Ramos (cell line): Measurements from ENCODE around the gene KLK4.
"Not testable (repeated sequence)": the region's sequence is repeated elsewhere in the genome, so short reads cannot be mapped to it uniquely, and the experiment has no call there.

Experiments used
- in situ Hi-C: fragments of 300-500 bp; cut with MboI; formaldehyde crosslinking; loops from one replicate; pipeline ENCODE4 v1.14.3; 2022; ENCODE audit warnings: low sequenced_read_pairs; ENCODE audit not compliant: unreplicated experiment

KLK4 gene

GRCh38 chr19:50921426-50922316 is 10.5 kb upstream of the KLK4 start:
- in situ Hi-C loops = no loop called here

DNA sequence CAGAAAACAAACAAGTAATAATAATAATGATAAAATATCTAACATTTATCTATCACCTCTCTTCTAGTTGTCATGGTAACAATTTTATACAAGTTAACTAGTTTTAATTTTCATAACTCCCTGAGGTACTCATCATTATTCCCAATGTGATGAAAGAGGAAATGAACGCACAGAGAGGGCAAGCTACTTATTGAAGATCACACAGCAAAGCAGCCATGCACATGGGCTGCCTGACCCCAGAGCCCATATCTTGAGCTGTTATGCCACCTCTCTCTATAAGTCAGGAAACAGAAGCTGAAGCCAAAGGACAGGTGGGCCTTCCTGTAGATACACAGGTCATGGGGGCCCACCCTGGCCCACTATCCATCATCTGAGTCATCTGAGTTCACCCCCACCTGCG is 4.9 kb upstream of the KLK4 start:
- in situ Hi-C loops = no loop called here

DNA sequence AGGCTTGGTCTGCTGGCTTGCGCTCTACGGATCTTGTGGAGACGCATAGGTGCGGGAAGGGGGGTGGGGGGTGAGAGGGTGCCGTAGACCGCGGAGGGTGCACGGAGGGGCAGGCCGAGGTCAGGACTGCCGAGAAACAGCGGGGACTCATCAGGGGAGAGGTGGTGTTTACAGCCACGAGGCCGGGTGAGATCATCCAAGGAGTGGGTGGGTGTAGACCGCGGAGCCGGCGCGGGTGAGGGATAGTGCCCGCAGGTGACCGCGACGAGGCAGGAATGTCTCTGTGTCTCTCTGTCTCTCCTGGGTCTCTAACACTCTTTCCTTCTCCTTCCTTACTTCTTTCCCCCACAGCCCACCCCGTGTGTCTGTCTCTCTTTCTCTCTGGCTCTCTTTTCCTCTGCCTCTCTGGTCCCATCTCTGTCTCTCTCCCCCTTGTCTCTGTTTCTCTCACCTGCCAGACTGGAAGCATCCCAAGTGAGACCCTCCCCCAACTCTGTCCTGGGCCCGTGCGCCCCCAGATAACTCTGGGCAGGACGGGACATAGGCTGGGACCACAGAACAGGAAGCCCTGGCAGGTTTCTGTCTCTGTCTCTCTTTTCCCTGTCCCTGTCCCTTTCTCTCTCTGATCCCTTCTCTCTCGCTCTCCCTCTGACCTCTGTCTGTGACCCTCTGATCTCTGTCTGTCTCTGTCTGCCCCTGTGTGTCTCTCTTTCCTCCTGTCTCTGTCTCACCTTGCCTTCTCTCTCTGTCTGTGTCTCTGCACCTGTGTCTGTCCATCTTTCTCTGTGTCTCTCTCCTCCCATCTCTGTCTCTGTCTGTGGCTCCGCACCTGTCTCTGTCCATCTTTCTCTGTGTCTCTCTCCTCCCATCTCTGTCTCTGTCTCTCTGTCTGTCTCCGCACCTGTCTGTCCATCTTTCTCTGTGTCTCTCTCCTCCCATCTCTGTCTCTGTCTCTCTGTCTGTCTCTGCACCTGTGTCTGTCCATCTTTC is 1.8 kb upstream of the KLK4 start:
- in situ Hi-C loops = no loop called here

DNA sequence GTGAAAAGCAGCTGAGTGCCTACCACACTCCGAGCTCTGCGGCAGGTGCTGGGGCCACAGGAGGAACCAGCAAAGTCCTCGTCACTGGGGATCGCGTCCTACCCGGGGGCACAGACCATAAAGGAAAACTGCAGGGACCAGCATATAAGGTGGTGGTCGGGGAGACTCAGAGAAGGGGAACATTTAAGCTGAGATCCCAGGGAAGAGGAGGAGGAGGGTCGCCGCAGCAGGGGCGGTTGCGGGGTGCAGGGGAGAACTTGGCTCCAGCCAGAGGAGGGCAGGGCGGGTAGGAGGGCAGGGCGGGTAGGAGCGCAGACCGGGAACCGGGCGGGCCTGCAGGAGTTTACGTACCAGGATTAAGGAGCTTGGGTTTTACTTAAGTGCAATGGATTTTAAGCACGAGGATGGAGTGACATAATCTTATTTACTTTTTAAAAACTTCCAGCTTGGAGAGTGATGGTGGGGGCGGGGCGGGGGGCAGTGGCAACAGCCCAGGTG is 956 bp upstream of the KLK4 start:
- in situ Hi-C loops = no loop called here

DNA sequence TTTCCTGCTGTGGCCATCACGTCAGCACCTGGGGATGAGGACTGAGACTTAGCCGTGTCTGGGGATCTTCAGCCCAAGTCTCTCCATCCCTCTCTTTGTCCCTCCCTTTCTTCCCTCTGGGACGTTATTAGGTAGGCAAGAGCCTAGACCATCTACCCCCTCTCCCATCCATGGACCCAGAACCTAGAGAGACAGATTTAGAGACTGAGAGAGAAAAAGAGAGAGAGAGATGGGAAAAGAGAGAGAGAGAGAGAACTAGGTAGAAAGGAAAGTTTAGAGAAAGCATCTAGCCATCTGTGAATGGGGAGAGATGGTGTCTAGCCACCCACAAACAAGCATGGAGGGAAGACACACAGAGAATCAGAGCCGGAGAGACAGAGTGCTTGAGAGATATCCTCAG is 473 bp downstream of the KLK4 start:
- in situ Hi-C loops = no loop called here

DNA sequence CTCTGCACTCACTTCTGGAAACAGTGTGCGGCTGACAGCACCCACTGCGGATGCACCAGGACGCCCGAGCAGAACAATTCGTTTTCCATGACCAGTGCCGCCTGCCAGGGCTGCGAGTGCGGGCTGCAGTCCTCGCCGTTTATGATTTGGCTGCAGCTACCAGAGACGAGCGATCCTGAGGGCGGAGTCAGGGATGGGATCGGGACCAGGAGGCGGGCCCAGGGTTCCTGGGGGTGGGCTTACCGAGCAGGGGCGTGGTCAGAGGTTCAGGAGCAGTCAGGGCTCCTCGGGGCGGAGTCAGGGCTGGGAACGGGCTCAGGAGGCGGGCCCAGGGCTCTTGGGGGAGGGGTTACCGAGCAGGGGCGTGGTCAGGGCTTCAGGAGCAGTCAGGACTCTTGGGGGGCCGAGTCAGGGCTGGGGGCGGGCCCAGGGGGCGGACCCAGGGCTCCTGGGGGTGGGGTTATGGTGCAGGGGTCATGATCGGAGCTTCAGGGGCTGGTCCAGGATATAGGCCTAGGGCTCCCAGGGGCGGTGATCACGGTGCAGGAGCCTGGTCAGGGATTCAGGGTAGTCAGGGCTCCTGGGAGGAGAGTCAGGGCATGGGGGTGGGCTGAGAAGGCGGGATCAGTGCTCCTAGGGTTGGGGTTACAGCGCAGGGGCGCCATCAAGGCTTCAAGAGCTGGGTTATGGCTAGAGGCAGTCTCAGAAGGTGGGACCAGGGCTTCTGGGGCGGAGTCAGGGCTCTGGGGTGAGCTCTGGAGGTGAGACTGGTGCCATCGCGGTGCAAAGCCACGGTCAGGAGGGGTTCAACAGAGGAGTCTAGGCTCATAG is 1.7 kb downstream of the KLK4 start:
- in situ Hi-C loops = no loop called here

- in situ Hi-C loops = no loop called here
Measured at GRCh38 chr19:50908336-50908735, 2.9 kb downstream of the KLK4 start.

DNA sequence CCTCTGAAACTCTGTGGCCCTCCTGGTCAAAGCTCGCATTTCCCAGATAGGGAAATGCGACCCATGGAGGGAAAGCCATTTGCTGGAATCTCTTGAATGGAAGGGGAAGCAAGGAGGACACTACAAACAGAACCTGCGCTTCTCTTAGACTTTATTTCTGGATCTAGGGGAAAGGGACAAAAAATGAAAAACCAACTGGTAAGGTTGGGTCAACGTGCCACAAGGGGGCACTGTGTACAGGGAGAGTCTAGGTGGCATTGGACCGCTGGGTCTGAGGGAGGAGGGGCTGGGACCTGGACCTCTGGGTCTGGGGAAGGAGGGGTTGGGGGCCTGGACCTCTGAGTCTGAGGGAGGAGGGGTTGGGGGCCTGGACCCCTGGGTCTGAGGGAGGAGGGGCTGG is 5.0 kb downstream of the KLK4 start:
- in situ Hi-C loops = no loop called here

- in situ Hi-C loops = no loop called here
Measured at GRCh38 chr19:50902640-50903039, 8.6 kb downstream of the KLK4 start.

DNA sequence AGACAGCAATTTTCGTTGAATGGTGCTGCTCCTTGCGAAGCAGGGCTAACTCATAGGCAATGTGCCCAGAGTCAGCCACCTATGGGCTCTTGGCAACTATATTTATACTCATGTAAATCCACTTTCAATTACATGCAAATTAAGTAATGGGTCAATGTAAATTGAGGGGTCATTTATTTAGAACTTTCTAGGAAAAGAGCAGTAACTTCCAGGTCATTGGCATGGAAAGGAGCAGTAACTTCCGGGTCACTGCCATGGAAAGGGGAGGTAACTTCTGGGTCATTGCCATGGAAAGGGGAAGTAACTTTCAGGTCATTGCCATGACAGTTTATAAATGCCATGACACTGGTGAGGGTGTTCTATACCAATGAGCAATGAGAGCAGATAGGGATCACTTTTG is 11.6 kb downstream of the KLK4 start:
- in situ Hi-C loops = no loop called here

DNA sequence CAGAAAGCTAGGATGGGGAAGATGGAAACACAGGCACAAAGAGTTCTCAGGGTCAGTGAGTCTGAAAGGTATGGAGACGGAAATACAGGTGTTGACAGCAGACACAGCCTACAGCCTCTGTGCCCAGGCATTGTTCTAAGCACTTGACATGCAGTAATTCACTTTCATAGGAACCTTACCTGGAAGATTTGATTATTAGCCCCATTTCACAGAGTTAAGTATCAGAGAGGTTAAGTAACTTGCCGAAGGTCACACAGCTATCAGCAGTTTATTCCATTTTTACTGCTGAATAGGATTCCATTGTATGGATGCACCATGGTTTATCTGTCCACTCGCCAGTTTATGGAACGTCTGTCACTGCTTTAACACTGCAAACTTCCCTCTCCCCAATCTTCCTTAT is 13.2 kb downstream of the KLK4 start:
- in situ Hi-C loops = no loop called here

GRCh38 chr19:50897612-50898011 is 13.6 kb downstream of the KLK4 start:
- in situ Hi-C loops = no loop called here

GRCh38 chr19:50897191-50897607 is 14.0 kb downstream of the KLK4 start:
- in situ Hi-C loops = no loop called here

GRCh38 chr19:50896591-50897190 is 14.5 kb downstream of the KLK4 start:
- in situ Hi-C loops = no loop called here

DNA sequence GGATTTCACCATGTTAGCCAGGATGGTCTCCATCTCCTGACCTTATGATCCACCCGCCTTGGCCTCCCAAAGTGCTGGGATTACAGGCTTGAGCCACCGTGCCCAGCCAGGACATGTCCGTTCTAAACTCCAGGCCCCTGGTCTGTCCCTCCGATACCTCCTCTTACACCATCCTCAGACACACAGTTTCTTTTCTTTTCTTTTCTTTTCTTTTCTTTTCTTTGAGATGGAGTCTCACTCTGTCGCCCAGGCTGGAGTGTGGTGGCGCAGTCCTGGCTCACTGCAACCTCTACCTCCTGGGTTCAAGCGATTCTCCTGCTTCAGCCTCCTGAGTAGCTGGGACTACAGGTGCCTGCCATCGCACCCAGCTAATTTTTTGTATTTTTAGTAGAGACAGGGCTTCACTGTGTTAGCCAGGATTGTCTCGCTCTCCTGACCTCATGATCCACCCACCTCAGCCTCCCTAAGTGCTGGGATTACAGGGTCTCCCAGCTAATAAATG is 15.1 kb downstream of the KLK4 start:
- in situ Hi-C loops = not testable (repeated sequence)

- in situ Hi-C loops = no loop called here
Measured at GRCh38 chr19:50894478-50895356, 16.5 kb downstream of the KLK4 start.

DNA sequence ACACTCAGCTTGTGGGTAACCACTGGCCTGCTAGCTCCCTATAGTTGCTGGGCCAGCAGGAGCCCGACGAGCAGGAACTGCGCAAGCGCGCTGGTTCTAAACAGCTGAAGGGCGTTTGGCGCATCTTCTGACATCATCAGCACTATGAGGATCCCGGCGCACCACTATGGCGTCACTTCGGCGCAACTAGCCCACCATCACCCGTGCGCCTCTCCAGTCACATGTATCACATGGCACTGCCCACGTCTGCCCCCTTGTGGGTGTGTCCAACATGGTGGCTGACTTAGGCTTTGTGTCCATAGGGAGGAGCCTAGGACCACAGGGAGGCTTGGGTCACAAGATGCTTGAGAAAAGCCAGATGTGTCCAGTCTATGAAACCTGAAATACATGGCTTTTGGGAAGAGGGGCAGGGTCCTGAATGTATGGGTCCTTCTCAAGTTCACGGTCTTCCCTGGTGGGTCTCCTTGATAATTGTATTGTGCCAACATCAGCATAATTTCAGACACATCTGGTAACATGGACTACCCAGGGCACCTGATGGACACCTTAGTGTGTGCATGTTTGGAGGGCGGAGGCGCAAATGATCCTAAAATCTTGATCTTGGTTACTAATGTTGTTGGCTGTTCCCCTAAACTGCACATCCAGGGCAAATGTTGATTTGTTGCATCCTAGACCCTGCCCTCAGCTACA is 18.0 kb downstream of the KLK4 start:
- in situ Hi-C loops = no loop called here

DNA sequence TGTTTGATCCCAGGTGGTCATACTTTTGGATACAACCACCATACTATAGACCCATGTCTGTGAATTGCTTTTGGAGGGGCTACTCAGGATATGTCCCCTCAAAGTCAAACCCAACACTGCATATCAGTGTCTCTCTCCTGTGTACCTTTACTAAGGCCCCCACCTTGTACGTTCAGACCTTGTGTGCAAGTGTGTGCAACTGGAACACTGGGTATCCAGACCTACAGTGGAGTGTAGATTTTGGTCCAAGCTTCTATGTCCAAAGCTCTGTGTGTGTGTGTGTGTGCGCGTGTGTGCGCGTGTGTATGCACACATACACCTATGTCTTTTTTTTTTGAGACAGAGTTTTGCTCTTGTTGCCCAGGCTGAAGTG is 20.0 kb downstream of the KLK4 start:
- in situ Hi-C loops = no loop called here
